GM18858 (cell line): Measurements from ENCODE around the gene CERS5.
"Not testable (repeated sequence)": the region's sequence is repeated elsewhere in the genome, so short reads cannot be mapped to it uniquely, and the experiment has no call there.

Experiments
- ATAC-seq: cut with Tn5 transposase; IDR thresholded peaks from one replicate; pipeline ENCODE4 v1.9.1; 2021; ENCODE audit not compliant: unreplicated experiment

The CERS5 gene

DNA sequence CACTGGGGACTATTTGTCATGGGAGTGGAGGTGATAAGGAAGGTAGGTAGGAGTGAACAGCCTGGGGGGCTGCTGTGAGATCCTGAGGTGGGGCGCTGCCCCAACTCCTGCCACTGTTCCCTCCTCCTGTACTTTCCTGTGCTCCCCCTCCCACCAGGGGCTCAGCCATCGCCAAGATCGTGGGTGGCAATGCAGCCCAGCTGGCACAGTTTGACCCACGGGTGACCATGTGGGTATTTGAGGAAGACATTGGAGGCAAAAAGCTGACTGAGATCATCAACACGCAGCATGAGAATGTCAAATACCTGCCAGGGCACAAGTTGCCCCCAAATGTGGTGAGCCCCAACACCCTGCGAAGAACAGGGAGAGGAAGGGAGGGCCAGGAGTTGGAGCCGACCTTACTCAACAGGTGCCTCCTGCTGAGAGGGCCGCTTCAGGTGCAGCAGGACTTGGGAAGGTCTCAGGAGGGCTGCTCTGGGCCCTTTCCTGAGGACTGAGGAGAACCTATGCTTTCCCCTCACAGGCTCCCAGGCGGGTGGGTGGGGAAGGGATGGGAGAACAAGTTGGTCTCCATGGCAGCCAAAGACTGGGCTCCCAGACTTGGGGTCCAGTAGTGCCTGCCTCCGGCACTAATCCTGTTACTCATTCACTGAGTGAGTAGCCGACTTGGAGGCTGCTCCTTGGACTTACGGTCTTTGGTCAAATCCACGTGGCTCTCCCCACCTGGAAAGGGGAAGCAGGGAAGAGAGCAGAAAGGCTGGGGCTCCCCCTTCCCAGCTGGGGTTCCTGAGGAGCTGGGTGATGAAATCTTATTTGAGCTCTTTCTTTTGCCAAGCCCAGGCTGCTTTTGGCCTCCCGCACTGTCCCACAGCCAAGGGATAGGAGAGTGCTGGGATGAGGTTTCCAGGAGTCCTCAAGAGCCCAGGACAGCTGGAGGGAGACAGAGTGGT lies 62.5 kb downstream of the CERS5 start:
- no peak for ATAC-seq

DNA sequence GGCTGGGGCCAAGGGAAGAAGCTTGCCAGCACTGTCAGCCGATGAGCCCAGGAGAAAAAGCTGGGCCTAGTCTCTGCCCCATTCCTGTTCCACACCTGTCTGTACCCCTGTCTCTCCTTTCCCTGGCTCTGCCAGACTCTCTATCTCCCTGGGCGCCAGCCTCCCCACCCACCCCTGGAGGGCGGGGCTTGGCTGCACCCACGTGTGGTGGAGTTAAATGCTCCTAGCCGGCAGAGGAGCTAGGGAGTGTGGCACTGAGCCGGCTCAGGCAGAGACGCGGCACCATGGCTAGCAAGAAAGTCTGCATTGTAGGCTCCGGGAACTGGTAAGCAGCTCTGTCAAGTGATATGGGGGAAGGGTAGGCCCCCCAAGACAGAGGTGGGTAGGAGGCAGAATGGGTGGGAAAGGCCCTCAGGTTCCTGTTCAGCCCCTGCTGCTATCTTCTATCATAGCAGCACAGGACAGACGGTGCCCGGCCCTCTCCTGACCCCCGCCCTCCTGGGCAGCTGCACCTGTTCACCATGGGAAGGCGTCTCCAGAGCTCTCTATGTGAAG lies 63.3 kb downstream of the CERS5 start, which contains the start of gene GPD1:
GPD1 (plus strand) TSS at position 242 of the 555 bp plus-strand sequence; CDS start at position 285, 43 bp downstream.
- no peak for ATAC-seq

DNA sequence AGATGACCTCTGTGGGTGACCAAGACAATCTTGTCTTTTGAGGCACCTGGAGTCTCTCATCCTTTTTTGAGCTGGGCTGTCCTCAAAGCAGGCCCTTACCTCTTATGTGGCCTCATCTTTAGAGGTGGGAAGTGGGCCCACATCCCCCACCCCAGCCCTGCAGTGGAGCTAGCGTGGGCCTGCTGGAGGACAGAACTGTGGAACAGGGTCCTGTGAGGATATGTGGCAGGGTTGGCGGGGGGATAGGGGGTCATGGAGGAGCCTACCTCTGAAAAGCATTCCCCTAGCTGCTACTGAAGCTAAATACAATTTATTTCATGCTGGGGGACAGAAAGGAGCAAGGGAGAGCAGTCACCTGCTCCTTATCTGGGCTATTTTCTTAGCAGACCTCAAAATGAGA lies 63.8 kb downstream of the CERS5 start:
- no peak for ATAC-seq

DNA sequence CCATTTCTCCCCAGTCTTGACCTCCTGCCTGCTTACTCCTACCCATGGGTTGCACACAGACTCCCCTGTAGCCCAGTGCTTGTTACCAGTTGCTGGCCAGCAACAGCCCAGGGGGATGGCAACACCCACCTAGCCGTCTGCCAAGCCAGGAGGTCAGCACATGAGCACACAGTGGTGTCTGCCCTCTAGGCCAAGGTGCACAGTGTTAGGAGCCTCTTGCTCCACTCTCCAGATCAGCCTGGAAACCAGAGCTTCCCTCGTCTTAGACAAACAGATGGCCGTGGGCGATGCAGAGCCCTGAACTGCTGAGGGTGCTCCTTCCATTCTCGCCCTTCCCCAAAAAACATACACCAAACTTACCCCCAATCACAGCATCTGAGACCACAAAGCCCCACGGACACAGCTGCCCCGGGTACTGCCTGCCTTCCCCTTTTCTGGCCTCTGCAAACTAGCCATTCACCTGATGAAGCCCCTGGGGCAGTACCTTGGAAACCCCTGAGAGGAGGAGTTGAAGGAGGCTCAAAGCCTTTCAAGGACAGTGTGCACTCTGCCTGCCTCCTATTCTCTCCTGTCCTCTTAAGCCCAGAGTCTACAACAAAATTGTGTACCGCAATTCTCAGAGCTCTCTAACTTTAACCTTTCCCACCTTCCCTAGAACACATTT lies 64.4 kb downstream of the CERS5 start:
- no peak for ATAC-seq

DNA sequence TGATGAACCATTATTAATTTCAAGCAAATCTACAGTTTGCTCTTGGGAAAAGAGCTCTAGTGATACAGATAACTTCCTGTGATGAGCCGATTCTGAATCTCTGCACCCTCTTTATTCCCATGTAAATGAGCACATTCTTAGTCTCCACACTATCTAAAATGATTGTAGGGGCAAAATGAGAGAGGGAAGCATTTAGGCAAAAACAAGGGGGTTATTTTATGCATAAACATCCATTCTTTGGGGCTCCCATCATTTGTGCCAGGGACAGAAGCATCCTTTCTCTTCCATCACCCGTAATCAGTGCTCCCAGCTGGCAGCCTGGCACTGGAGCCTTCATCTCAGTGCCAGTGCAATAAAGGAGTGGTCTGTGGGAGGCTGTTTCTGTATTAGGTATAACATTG lies 65.0 kb downstream of the CERS5 start:
- ATAC-seq: no peak

DNA sequence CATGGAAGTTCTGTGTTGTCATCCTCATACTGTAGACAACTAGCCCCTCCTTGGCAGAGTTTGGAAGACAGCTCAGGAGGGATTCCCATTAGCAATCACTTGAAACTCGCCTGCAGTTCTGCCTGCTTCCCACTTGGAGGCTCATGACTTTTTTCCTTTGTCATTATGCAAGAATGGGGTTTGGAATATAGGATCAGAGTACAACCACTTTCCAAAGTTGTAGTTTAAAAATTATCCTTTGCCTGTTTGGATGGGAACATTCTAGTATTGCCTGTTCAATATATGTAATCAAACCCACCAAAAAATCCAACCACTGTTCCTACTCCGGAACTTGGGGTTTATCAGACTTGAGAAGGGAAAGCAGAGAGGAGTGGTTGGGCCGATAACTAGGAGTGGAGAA lies 65.5 kb downstream of the CERS5 start:
- no peak for ATAC-seq

DNA sequence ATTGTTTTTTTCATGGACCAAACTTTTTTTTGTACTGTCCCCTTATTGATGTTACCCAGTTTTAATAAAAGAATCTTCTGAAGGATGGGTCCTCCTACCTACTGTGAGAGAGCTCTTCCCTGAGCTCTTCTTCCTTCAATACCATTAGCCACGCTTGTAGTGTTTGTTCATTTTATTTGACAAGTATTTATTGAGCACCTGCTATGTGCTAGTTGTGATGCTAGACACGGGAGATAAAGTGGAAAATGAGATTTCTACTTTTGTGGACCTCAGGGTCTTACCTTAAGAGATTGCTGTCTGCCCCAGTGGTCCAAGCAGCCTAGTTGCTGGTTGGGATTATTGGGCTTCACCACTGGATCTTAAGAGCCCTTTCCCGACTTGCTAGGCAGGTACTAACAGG lies 66.6 kb downstream of the CERS5 start:
- no peak for ATAC-seq

DNA sequence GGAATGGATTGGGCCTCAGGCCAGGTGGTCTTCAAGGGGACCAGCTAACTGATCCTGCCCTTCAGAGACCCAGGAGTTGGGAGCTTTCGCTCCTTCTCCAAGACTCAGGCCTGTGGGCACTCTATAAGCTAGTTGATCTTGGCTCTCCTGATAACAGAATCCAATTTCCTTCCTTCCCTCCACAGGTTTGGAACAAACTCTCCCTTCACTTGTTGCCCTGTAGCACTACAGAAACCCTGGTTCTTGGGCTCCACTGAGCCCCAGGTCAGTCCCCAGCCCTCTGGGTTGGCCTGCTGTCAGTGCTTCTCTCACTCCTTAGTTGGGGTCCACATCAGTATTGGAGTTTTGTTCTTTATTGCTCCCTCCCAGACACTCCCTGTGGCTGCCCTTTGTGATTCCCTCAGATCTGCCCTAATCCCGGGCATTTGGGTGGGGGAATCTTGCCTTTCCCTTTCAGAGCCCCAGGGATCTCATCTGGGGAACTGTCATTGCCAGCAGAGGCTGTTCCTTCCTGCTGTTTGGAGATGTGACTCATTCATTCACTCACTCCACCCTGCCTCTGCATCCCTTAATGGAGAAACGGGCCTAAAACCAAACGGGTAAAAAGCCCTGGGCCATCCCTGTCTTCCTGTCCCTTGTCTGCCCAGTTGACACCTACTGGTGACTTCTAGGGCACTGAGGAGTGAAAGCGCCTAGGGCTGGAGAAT lies 67.7 kb downstream of the CERS5 start:
- no peak for ATAC-seq

DNA sequence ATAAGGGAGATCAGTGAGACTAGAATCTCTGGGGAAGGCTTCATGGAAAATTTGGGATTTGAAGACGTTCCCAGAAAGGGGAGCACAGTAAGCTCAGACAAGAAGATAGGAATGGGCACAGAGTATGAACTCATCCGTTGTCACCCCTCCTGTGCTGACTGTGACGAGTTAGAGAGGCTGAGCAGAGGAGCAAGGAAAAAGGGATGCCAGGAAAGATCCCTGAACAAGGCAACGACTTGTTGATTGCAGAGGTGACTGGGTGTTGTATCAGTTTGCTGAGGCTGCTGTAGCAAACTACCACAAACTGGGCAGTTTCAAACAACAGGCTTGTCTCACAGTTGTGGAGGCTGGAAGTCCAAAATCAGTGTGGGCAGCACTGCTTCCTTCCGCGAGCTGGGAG lies 69.2 kb downstream of the CERS5 start:
- ATAC-seq: no peak

DNA sequence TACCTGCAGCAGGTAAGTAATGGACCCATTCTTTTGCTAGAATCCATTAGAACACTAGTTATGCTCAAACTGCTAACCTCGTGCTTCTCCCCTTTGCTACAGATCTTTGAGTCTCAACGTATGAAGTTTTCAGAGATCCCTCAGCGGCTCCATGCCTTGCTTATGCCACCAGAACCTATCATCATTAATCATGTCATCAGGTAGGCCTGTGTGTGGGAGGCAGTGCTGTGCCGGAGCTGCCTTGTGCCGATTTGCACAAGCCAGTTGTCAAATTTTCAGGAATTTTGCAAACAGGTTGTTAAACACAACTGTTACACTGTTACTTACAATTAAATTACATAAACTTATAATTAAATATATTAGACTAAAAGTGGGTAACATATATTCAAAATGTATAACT lies 76.8 kb downstream of the CERS5 start:
- ATAC-seq: no peak

DNA sequence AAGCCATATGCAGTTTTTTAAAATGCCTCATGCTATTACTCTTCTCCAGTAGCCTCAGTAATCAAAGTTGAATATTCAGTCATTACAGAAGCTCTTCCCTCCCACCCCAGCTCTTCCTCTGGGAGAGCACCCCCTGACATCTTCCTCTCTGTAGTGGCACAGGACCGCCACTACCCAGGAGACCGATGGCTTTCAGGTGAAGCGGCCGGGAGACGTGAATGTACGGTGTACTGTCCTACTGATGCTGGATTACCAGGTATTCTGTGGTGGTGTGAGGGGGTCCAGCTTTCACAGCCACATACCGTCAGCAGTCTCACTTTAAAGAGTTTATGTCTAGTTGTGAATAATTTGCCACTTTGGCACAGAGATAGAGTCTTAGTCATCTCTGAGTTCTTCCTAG lies 77.4 kb downstream of the CERS5 start:
- no peak for ATAC-seq

DNA sequence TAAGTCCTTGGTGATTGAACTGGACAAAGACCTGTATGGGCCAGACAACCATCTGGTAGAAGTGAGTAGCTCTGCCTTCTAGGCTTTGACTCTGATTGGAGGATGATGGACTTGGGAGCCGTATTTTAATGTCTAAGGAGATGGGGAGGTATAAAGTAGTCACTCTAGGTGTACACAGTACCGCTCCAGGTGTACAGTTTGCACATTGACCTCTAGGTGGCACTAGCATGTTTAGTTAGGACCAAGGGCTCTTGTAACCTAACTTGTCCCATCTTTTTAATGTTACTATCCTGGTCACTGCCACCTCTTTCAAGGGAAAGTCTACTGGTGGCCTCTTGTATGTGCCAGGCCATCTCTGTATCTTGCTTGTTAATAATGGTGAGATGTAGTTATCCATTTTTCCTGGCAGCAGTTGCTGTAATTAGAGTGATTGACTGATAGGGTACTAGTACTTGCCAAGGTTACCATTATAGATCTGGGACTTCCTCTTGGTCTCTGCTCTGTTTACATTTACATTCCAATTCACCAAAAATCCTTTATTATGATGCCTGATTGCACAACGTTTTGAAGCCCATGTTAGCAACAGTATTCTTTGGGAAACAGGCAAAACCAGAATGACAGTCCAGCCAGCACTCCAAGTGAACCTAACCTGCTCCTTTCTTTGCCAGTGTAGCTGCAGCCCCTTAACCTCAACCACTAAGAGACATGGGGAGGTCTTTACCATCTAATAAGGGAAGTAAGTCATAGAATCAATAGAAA lies 78.4 kb downstream of the CERS5 start:
- ATAC-seq: no peak

DNA sequence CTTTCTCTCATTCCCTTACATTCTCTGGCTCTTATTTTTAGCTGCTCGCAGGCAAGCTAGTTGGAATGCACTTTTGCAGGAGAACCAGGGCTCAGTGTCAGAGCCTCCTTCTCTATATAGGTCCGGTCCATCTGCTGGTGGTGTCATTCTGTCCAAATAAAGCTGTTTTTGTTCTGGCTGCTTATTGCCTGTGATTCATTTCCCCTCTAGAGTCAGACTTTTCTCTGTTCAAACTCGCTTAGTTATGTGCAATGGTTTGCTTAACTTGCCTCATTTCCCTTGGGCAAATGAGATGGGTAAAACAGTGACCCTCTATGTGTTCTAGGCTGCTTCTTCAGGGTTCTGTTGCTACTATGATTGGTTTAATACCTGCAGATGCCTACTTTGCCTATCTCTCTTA lies 79.2 kb downstream of the CERS5 start:
- no peak for ATAC-seq

DNA sequence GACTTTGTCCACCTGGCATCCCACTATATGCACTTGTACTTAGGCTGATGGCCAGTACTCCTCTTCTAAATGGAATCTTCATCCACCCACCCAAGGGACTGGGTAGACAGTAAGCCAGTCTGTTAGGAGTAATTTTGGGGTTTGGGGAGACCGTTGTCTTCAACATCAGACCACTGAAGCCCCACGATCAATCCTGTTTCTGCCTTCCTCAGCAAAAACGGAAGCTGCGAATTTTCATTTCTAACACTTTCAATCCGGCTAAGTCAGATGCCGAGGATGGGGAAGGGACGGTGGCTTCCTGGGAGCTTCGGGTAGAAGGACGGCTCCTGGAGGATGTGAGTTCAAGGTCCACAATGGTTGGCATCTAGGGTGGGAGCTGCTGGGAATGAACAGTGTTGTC lies 80.0 kb downstream of the CERS5 start:
- no peak for ATAC-seq

DNA sequence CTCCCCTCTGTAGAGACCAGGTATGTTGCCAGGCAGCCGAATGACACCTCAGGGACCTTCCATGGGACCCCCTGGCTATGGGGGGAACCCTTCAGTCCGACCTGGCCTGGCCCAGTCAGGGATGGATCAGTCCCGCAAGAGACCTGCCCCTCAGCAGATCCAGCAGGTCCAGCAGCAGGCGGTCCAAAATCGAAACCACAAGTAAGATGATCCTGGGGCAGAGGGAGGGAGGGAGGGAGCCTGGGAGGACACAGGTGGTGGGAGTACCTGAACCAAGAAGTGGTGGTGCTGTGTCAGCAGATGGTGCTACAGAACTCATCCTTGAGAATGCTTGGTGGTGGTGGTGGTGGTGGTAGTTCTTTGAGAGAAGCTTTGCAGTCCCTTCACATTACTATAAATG lies 81.0 kb downstream of the CERS5 start:
- ATAC-seq: no peak

DNA sequence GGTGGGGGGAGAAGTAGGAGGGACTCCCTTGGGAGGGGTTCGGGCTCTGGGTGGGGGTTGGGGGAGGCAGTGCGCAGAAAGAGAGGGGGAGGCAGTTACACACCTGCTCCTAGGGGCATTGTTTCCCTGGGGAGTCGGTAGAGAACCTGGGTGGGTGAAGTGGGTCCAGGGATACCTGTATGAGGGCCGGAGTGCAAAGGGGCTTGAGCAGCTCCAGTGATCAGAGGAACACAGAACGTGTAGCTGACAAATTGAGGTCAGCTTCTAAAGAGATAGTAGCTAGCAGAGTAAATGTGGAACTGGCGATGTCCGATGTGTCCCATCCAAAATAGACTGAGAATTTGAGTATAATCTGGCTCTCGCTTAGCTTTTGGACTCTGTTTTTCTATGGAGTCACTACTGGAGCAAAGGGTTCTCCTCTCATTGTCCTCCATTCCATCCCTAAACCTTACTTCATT lies 81.5 kb downstream of the CERS5 start:
- ATAC-seq: no peak

DNA sequence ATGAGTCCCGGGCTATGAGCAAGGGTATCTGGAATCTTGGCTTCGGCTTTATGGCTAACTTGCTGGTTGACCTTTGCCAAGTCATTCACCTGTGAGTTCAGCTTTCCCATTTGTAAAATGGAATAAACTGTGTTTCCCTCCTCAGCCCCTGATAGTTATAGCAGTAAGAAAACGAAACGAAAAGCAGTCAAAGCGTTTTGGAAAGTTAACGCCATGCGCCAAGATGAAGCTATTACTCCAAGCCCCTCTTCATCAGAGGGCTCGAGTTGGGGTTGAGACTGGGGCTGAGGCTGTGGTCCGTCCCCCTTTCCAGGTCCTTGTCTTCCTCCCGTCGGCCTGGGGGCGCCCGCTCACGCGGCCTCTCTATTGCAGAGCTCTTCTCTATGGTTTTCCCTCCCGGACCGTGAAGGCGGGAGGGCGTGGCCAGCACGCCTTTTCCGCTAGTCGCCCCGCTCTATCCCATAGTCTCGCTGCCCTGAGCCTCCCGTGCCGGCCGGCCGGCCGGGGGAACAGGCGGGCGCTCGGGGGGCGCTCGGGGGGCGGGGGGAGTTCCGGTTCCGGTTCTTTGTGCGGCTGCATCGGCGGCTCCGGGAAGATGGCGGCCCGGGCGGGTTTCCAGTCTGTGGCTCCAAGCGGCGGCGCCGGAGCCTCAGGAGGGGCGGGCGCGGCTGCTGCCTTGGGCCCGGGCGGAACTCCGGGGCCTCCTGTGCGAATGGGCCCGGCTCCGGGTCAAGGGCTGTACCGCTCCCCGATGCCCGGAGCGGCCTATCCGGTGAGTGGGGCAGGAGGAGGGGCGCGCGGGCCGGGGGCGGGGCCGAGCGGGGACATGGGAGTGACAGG lies 82.2 kb downstream of the CERS5 start, which contains the start of gene SMARCD1:
SMARCD1 (plus strand) TSS at position 568 of the 840 bp plus-strand sequence; CDS start at position 596, 28 bp downstream.
- ATAC-seq: peak; percentile 64

DNA sequence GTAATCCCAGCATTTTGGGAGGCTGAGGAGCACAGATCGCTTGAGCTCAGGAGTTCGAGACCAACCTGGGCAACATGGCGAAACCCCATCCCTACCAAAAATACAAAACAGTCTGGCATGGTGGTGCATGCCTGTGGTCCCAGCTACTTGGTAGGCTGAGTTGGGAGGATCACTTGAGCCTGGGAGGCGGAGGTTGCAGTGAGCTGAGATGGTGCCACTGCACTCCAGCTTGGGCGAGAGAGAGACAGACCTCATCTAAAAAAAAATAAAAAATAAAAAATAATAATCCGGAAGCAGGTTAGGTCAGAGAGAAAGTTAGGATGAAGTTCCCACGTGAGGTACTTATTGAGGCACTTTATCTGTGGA lies 82.8 kb downstream of the CERS5 start:
- ATAC-seq: not testable (repeated sequence)

DNA sequence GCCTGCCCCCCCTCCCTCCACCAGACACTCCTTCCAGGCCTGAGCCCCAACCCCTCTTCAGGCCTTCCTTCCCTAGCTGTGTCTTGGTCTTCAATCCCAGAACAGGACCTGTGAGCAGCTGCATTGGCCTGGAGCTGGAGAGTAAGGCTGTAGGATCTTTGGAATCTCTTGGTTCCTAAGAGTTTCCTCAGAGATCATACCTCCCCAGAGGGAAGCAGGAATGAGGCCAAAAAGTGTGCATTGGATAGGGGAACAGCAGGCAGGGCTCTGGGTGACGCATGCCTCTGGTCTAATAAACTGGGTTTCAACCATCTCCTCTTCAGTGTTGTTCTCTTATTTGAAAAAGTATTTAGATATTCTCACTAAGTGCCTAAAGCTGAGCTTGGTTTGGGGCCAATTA lies 83.9 kb downstream of the CERS5 start:
- no peak for ATAC-seq

DNA sequence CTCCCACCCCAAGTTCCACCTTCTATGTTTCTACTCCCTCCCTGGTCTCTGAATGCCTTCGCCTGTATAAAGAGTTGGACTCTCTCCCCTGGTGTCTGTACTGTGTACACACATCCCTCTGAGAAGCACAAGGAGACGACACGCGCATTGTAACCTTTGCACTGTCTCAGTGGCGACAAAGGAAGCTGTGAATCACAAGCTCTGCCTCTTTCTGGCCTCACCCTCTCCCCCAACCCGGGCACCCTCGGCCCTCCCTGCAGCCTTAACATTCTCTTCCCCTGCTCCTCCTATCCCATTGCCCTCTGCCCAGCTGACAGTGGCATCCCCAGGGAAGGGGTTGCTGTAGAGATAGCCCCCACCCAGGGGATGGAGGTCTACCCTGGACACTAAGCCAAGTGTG lies 84.5 kb downstream of the CERS5 start:
- ATAC-seq: no peak
